ENCODE data around the gene ATXN7L3B. TPM values are rescaled to one million over a fixed set of nuclear protein-coding genes. Genes with fewer than 3 reads are reported as not detected.

Gene ATXN7L3B
- total and polyA plus RNA-seq, 2 of the 4 experiments (the other 2 are of a cell fraction): 12.9 to 21.7 TPM

DNA sequence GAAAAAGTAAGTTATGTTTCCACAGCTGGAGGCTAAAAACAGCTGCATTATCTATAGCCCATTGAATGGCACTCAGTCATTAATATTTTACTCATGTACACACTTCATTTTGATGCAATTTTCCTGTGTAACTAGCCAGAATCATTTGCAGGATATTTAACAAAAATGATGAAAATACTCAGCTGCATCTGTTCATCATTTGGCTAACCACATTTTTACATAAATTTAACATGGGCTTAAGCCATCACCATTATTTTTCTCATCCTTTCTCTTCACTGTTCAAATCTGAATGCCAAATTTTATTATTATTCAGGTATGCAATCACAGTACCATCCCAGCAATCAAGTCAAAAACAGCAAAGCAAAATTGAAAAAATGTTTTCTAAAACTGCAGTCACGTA, 41.8 kb downstream of the ATXN7L3B start:
- dilution Hi-C loops (cut with HindIII; ENCODE audit: low sequenced_read_pairs, unreplicated experiment): no loop called here
- Histone ChIP-seq H4K20me1 (ENCODE audit: insufficient read depth, low read length) (no peaks in the 10 kb centered on the region), H2AFZ (replicated peaks; ENCODE audit: low read length, poor library complexity) (no peak overlapping the region), H3K4me2 (ENCODE audit: low read depth, low read length) (no peak overlapping the region), H3K4me1 (ENCODE audit: control insufficient read depth, insufficient read depth, low read length) (no peaks in the 10 kb centered on the region), H4K8ac (ENCODE audit: low read depth in 2 of 2, low read length in 2 of 2) (no peak overlapping the region), H4K5ac (ENCODE audit: low read depth, low read length) (no peak overlapping the region), H2AK5ac (ENCODE audit: low read depth, low read length) (no peak overlapping the region), H3K4me3 (ENCODE audit: insufficient read depth, low read depth, low read length) (no peak overlapping the region), H2BK20ac (ENCODE audit: low read depth, low read length) (no peak overlapping the region), H3K23ac (ENCODE audit: low read depth, low read length) (no peak overlapping the region), H2BK5ac (ENCODE audit: low read depth, low read length, poor library complexity, severe bottlenecking) (no peak overlapping the region), H3K4ac (ENCODE audit: low read depth, low read length) (no peak overlapping the region), H3K36me3 (ENCODE audit: control insufficient read depth, insufficient read depth, low read length) (no peaks in the 10 kb centered on the region), H3K9ac (ENCODE audit: low read depth, low read length) (no peak overlapping the region), H3K79me1 (ENCODE audit: low read depth in 1 of 2, low read length in 2 of 2) (no peaks in the 10 kb centered on the region), H2BK120ac (ENCODE audit: low read depth, low read length) (no peak overlapping the region), H3K18ac (ENCODE audit: low read depth, low read length) (no peak overlapping the region), H3K9me3 (ENCODE audit: control insufficient read depth, insufficient read depth, low read length) (no peaks in the 10 kb centered on the region), H3K9me1 (ENCODE audit: insufficient read depth, low read length) (no peaks in the 10 kb centered on the region), H2BK15ac (ENCODE audit: low read depth, low read length) (no peak overlapping the region), H3K27ac (ENCODE audit: insufficient read depth, low read length) (no peak overlapping the region), H3K56ac (ENCODE audit: extremely low read depth, insufficient read depth, low read length) (no peak overlapping the region), H2AK9ac (replicated peaks; ENCODE audit: low read depth, low read length, poor library complexity) (no peak overlapping the region), H3K27me3 (ENCODE audit: control insufficient read depth, insufficient read depth, low read length) (no peaks in the 10 kb centered on the region), H4K91ac (ENCODE audit: insufficient read depth, low read depth, low read length) (no peak overlapping the region), H3K14ac (replicated peaks; ENCODE audit: low read depth, low read length) (no peak overlapping the region)
- no TSS peak for BruUV-seq (replicated peaks)
- ChIA-PET CTCF (no interaction called here), POLR2A (ENCODE audit: unreplicated experiment) (no interaction called here)
- DNase-seq (no peak), ATAC-seq (ENCODE audit: low read depth) (no peak)
- WGBS, 2 experiments (ENCODE audit: extremely low coverage in 2 of 2, insufficient read length in 1 of 2): 60% methylated on average over 1 of the region's 1 CpG; no CpG with 5 or more reads in 1 of the 2 experiments
- intact Hi-C loops (cut with micrococcal nuclease): no loop called here
- in situ Hi-C loops (cut with MboI; ENCODE audit: low sequenced_read_pairs): no loop called here
- TF ChIP-seq, protein P1, sequence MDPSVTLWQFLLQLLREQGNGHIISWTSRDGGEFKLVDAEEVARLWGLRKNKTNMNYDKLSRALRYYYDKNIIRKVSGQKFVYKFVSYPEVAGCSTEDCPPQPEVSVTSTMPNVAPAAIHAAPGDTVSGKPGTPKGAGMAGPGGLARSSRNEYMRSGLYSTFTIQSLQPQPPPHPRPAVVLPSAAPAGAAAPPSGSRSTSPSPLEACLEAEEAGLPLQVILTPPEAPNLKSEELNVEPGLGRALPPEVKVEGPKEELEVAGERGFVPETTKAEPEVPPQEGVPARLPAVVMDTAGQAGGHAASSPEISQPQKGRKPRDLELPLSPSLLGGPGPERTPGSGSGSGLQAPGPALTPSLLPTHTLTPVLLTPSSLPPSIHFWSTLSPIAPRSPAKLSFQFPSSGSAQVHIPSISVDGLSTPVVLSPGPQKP (IDR thresholded peaks at IDR 0.05; ENCODE audit: borderline replicate concordance, low read depth, low read length): no peak
